GM18507 (cell line): Measurements from ENCODE around the gene CDHR2.

ENCODE experiments used
- DNase-seq: peaks from one replicate; pipeline ENCODE4 v3.0.0; 2011; ENCODE audit warnings: low read depth; ENCODE audit not compliant: insufficient read length; ENCODE audit errors: extremely low spot score
- FAIRE-seq: peaks from 2 replicates; lab custom pipeline; 2011; peaks lifted over from hg19 to GRCh38; lab: Jason Lieb, UNC

The CDHR2 gene

GRCh38 chr5:176557846-176558245 is 8.7 kb downstream of the CDHR2 start:
- DNase-seq (no peak), FAIRE-seq (no peak)

GRCh38 chr5:176559683-176560082 is 10.5 kb downstream of the CDHR2 start:
- no peak for FAIRE-seq
- DNase-seq = no peak

DNA sequence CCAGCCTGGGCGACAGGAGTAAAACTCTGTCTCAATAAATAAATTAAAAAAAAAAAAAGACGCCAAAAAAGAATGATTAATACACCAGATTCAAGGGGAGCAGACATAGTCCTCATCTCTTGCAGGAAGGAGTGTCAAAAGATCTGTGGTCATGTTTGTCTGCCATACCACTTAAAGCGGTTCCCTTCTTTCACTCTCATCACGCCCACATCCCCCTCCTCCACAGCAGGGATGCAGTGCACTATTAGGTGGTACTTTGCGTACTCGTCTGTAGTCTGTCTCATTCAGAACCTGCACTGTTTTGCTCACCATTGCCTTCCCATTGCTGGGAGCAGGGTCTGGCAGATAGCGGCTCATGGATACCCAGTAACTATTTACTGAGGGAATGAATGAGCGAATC is 11.2 kb downstream of the CDHR2 start:
- FAIRE-seq (no peak), DNase-seq (no peak)

DNA sequence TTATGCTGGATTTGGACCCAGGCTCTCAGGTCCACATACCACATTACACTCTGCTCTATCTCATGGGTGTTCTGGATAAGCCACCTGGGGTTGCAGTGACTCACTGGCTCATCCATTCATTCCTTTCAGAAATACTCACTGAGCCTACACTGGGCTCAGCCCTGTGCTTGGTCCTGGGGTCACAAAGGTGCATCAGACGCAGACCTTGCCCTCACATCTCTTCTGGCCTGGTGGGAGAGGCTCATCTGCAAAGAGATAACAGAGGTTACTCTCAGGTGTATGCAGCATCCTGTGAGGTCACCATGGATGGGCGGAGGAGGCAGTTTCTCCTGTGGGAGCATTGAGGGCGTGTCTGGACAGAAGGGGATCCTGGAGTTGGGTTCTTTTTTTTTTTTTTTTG is 12.1 kb downstream of the CDHR2 start:
- no peak for FAIRE-seq
- DNase-seq = no peak

DNA sequence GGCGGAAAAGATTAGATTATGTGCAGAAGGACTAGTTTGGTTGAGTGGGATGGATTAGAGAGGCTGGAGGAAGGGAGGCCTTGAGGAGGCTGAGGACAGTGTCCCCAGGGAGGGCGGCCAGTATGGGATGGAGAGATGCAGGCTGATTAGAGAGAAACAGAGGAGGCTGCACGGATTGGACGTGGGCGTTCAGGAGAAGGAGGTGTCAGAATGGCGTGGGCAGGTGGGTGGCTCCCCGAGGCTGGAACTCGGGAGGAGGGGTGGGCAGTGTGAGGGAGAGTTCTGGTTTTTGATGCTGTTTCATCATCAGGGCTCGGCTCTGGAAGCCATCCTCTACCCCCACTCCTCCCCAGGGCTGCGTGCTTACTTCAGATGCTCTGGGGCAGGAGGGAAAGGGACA is 13.0 kb downstream of the CDHR2 start:
- no peak for DNase-seq
- FAIRE-seq = no peak

DNA sequence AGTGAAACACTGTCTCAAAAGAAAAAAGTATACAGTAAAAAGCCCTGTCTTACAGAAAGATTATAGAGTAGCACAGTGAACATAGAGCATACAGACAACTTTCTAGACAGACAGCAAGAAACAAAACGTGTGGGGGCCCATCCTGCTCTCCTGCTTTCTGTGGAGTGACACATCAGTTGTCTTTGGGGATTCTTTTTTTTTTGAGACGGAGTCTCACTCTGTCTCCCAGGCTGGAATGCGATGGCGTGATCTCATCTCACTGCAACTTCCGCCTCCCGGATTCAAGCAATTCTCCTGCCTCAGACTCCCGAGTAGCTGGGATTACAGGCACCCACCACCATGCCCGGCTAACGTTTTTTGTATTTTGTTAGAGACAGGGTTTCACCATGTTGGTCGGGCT is 14.9 kb downstream of the CDHR2 start:
- DNase-seq (no peak), FAIRE-seq (no peak)

DNA sequence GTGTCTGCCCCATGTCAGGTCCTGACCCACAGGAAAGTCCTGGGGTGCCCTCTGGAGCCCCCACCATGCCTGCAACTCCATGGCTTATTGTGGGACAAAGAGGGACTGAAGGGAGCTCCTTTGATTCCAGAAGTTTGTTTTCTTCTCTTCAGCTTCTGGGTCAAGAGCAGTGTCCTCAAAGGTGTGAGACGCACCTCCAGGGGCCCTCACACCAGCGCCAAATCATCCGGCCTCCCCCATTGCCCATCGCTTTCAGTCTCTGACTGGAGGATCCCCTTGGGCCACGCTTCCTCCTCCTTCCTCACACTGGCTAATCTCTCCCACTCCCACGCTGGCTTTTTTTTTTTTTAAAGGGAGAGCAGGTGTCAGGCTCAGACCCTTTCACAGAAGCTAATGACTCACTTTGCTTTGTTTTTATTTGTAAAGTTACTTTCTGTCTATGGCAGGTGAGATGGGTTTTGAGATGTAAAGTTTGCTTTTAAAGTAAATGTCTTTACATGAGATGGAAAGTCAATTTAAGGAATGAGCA is 16.7 kb downstream of the CDHR2 start:
- DNase-seq (no peak), FAIRE-seq (no peak)

DNA sequence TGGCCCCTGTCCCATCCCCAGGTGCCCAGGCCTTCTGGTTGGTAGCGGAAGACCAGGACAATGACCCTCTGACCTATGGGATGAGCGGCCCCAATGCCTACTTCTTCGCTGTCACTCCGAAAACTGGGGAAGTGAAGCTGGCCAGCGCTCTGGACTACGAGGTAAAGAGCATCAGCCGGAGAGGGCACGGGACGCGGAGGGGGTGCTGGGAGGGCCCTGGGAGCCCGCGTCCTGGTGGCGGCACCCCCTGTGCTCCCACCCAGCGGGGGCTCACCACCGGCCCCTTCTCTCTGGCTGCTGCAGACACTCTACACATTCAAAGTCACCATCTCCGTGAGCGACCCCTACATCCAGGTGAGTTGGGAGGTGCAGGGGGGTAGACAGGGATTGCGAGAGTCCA is 19.5 kb downstream of the CDHR2 start:
- FAIRE-seq (no peak), DNase-seq (no peak)

DNA sequence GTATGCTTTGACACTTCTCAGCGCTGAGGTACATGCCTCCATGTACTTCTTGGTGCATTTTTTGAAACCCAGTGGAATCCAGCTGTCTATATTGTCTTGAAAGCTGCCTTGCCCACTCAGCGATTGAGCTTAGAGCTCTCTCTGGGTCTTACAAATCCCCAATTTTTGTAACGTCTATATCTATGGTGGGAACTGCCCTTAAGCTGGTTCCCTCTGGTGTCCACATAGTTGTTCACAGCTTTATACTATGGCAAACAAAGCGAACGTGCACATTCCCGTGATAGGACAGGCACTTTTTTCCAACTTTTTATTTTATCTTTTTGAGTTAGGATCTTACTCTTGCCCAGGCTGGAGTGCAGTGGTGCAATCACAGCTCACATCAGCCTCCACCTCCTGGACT is 20.9 kb downstream of the CDHR2 start:
- FAIRE-seq (no peak), DNase-seq (no peak)

- FAIRE-seq (peak; percentile 79), DNase-seq (peak; percentile 68)
Measured at GRCh38 chr5:176573564-176574296, 24.6 kb downstream of the CDHR2 start.

GRCh38 chr5:176574297-176574591 is 25.1 kb downstream of the CDHR2 start:
- DNase-seq (no peak), FAIRE-seq (no peak)

DNA sequence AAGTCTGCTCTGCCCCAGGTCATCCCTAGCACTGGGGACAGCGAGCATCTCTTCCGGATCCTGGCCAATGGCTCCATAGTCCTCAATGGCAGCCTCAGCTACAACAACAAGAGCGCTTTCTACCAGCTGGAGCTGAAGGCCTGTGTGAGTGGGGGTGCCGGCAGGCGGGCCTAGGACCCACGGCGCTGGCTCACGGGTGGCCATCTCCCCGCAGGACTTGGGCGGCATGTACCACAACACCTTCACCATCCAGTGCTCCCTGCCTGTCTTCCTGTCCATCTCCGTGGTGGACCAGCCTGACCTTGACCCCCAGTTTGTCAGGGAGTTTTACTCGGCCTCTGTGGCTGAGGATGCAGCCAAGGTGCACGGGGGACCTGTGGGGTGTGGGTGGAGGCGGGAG is 25.9 kb downstream of the CDHR2 start:
- no peak for FAIRE-seq
- no peak for DNase-seq

- no peak for DNase-seq
- FAIRE-seq = no peak
Measured at GRCh38 chr5:176575488-176576422, 26.6 kb downstream of the CDHR2 start.

GRCh38 chr5:176577312-176578176 is 28.4 kb downstream of the CDHR2 start:
- no peak for FAIRE-seq
- DNase-seq = no peak

DNA sequence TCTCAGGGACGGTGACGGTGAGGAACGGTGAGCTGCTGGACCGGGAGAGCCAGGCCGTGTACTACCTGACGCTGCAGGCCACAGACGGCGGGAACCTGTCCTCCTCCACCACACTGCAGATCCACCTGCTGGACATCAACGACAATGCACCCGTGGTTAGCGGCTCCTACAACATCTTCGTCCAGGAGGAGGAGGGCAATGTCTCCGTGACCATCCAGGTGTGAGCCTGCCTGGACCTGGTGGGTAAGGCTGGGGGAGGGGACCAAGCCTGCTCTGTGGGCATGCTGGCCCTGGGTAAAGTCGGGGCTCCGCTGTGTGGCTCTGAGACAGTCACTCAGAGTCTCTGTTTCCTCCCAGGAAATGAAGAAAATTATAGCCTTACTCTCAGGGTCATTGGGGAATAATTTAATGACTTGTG is 29.3 kb downstream of the CDHR2 start:
- peak; percentile 48 for FAIRE-seq
- peak; percentile 25 for DNase-seq

GRCh38 chr5:176579323-176579722 is 30.2 kb downstream of the CDHR2 start:
- no peak for FAIRE-seq
- DNase-seq = no peak

GRCh38 chr5:176581361-176581760 is 32.2 kb downstream of the CDHR2 start:
- DNase-seq (no peak), FAIRE-seq (no peak)

GRCh38 chr5:176583076-176583475 is 33.9 kb downstream of the CDHR2 start:
- no peak for FAIRE-seq
- no peak for DNase-seq

GRCh38 chr5:176587398-176587797 is 38.3 kb downstream of the CDHR2 start:
- FAIRE-seq = no peak
- no peak for DNase-seq

DNA sequence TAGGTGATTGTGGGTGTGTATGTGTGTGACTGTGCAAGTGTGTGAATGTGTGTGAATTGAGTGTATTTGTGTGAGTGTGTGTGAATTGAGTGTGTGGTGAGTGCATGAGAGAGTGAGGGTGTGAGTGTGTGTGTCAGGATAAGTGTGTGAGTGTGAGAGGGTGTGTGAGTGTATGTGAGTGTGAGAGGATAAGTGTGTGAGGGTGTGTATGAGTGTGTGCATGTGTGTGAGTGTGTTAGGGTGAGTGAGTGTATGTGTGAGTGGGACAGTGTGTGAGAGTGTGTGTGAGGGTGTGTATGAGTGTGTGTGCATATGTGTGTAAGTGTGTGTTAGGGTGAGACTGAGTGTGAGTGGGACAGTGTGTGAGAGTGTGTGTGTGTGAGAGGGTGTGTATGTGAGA is 39.2 kb downstream of the CDHR2 start:
- DNase-seq (no peak), FAIRE-seq (no peak)
